Erythroblast (primary cell): ENCODE measurements around the gene ZNF217.
"Not testable (repeated sequence)": the region's sequence is repeated elsewhere in the genome, so short reads cannot be mapped to it uniquely, and the experiment has no call there.

Source experiments
- DNase-seq, 2 experiments: peaks; one replicate each; lab custom pipeline; 2025; lab: John Stamatoyannopoulos, UW
- GATA1 ChIP-seq: IDR thresholded peaks from 2 replicates; pipeline ENCODE4 v1.6.1; 2011; ENCODE audit warnings: low read depth, mild to moderate bottlenecking, control low read depth, low read length, moderate library complexity
- POLR2A ChIP-seq: IDR thresholded peaks from 2 replicates; pipeline ENCODE4 v1.6.1; 2011; ENCODE audit warnings: mild to moderate bottlenecking, low read length

Gene ZNF217

DNA sequence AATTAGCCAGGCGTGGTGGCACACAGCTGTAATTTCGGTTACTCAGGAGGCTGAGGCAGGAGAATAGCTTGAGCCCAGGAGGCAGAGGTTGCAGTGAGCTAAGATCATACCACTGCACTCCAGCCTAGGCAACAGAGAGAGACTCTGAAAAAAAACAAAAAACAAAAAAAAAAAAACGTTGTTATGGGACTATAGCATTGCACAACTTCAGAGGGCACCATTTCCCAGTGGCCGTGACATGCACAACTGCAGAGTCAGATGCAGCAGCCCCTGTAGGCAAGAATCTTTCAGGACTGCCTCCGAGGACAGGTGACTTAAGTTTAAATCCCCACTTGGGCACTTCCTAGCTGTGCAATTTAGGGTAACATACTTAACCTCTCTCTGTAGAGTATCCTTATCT lies 64.0 kb downstream of the ZNF217 start:
- no peak for DNase-seq
- no peak for TF ChIP-seq GATA1
- TF ChIP-seq POLR2A = no peak

DNA sequence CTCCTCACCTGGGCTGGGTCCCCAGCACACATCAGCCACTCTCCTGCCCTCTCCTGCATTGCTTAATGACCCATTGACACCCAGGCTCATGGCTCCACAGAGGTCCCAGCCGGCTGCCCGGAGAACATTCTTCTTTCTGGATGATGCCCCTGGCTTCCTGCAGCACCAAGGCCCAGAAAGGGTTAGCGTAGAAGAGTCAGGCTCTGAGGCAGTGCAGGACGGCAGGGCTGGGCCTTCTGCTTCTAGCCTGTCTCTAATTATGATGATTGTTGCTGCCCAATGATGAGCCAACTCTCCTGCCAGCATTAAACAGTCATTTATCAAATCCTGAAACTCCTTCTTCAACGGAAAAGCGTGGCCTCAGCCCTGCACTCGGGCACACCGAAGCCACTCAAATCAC lies 66.4 kb downstream of the ZNF217 start:
- no peak for DNase-seq
- TF ChIP-seq POLR2A = no peak
- TF ChIP-seq GATA1 = no peak

DNA sequence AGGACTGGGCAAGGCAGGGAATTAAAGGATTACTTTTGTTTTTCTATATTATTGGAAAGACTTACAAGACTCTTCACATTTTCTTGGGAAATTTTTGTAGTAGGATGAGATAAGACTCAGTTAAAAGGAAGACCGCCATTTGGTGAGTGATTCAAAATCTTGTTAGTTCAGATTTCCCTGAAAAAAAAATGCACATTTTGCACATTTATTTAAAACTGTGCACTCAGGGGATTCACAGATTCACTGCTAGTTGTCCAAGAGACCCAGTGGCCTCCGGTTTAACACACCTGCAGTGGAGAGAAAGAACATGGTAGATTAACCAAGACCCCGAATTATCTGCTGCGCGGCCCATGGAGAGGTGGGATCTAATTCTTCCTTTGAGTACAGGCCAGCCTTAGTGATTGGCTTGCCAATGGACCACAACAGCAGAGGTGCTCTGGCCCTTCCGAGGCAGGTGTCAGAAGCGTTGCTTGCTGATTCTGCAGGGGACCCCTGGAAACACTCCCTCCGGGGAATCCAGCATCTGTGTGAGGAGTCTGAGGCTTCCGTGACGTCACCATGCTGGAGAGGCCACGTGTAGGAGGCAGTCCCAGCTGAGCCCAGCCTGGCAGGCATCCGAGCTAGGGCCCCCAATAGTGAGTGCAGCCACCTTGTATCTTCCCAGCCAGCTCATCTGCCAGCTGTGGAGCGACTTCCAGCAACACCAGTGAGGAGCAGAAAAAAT lies 68.9 kb downstream of the ZNF217 start:
- TF ChIP-seq POLR2A = no peak
- TF ChIP-seq GATA1 = no peak
- DNase-seq = no peak

DNA sequence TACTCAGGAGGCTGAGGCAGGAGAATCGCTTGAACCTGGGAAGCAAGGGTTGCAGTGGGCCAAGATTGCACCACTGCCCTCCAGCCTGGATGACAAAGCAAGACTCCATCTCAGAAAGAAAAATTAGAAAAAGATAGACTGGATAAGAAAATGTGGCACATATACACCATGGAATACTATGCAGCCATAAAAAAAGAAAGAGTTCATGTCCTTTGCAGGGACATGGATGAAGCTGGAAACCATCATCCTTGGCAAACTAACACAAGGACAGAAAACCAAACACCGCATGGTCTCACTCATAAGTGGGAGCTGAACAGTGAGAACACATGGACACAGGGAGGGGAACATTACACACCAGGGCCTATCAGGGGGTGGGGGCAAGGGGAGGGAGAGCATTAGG lies 70.0 kb downstream of the ZNF217 start:
- not testable (repeated sequence) for DNase-seq

DNA sequence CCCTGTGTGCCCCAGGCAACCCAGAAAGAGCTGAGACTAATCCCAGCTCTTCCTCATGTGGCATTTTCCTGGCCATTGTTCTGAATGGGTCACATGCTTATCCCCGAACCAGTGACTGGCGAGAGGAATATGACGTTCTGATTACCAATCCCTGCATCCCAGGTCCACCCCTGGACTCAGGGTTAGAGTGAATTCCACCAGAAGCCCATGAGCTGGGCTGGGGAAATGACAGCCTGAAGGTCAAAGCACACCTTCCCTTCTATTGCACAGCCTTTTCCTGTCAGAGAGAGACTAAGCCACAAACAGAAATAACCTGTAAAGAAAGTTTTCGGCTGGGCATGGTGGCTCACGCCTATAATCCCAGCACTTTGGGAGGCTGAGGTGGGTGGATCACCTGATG lies 70.9 kb downstream of the ZNF217 start:
- DNase-seq = no peak
- TF ChIP-seq GATA1 (no peak), POLR2A (no peak)

DNA sequence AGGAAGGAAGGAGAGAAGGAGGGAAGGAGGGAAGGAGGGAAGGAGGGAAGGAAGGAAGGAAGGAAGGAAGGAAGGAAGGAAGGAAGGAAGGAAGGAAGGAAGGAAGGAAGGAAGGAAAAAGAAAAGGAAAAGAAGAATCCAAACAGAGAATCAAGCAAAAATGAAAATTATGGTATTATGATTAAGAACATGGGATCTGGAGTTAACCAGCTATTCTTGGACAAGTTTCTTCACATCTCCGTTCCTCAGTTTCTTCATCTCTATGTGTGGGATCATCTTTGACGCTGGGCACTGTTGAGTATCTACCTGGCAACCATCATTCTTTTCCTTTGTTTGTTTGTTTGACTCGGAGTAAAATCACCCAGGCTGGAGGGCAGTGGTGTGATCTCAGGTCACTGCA lies 71.6 kb downstream of the ZNF217 start:
- DNase-seq = no peak
- TF ChIP-seq GATA1 (no peak), POLR2A (no peak)

DNA sequence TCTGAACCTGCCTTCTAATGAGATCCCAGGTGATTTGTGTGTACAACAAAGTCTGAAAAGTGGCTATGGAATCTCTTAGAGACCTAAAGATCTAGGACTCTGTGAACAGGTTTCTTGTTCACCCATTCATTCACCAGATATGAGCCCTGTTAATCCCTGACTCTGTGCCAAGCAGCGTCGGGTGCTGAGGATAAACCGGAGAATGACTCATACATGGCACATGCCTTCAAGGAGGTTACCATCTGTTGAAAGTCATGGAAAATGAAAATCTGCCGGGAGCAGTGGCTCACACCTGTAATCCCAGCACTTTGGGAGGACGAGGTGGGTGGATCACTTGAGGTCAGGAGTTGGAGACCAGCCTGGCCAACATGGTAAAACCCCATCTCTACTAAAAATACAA lies 72.2 kb downstream of the ZNF217 start:
- not testable (repeated sequence) for DNase-seq

DNA sequence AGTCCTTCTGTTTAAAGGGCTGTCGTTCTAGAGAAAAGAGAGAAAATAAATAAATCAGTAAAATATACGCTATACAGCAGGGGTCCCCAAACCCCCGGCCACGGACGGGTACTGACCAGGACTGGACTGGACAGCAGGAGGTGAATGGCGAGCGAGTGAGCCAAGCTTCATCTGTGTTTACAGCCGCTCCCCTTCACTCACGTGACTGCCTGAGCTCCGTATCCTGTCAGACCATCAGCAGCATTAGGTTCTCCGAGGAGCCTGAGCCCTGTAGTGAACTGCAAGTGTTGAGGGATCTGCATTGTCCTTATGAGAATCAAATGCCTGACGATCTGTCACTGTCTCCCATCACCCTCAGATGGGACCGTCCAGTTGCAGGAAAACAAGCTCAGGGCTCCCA lies 76.5 kb downstream of the ZNF217 start:
- TF ChIP-seq POLR2A (no peak), GATA1 (no peak)
- DNase-seq = no peak
